CD4-positive, alpha-beta T cell (primary cell): ENCODE data around the gene NR3C2. TPM values are rescaled to one million over a fixed set of nuclear protein-coding genes. Genes with fewer than 3 reads are reported as not detected.

Source experiments
- ATAC-seq: fragments of 200-7000 bp; cut with Tn5 transposase; one replicate; pipeline ENCODE4 v1.10.0; 2022; ENCODE audit warnings: mild to moderate bottlenecking; ENCODE audit not compliant: poor library complexity
- CTCF ChIA-PET: fragments of 350-600 bp; sonication (Branson Sonifier 250); formaldehyde crosslinking; loops from one replicate; lab custom pipeline; 2021; ENCODE audit warnings: antibody characterized with exemption, inconsistent platforms; lab: Charles Lee
- POLR2A ChIA-PET: fragments of 350-600 bp; sonication (Branson Sonifier 250); formaldehyde crosslinking; loops from one replicate; lab custom pipeline; 2021; ENCODE audit warnings: antibody characterized with exemption, inconsistent platforms; lab: Charles Lee
- DNase-seq, 14 experiments: peaks; one replicate each; pipeline ENCODE4 v3.0.0-alpha.2; 2013 to 2020; ENCODE audit warnings: mixed read lengths in 2 of 14
- H3K27ac ChIP-seq, 2 donors: one replicate each; pipeline versions ENCODE4 v1.5.1 to v1.7.0; 2013; ENCODE audit warnings: low read length in 2 of 2, low read depth in 1 of 2, mild to moderate bottlenecking in 1 of 2
- H3K27me3 ChIP-seq, 2 experiments: 1 replicate in 1 of 2; 2 replicates in 1 of 2; pipeline versions ENCODE4 v1.6.1 to v1.7.0; 2013; ENCODE audit warnings: low read length in 2 of 2, control low read depth in 1 of 2, mild to moderate bottlenecking in 1 of 2, moderate library complexity in 1 of 2; ENCODE audit not compliant: insufficient read depth in 2 of 2, control insufficient read depth in 1 of 2
- H3K36me3 ChIP-seq: one replicate; pipeline ENCODE4 v1.6.1; 2013; ENCODE audit warnings: low read length, control low read depth; ENCODE audit not compliant: insufficient read depth
- H3K4me1 ChIP-seq: one replicate; pipeline ENCODE4 v1.6.1; 2013; ENCODE audit warnings: low read length, control low read depth; ENCODE audit not compliant: insufficient read depth
- H3K4me3 ChIP-seq: one replicate; pipeline ENCODE4 v1.5.1; 2013; ENCODE audit warnings: mild to moderate bottlenecking, low read length, moderate library complexity
- H3K9me3 ChIP-seq, 2 experiments: 1 replicate in 1 of 2; 2 replicates in 1 of 2; pipeline versions ENCODE4 v1.6.1 to v1.7.0; 2013; ENCODE audit warnings: low read length in 2 of 2, mild to moderate bottlenecking in 2 of 2, control low read depth in 1 of 2, moderate library complexity in 1 of 2; ENCODE audit not compliant: control insufficient read depth in 1 of 2, insufficient read depth in 1 of 2
- H3K27ac Mint-ChIP-seq: one replicate; pipeline ENCODE4 v1.8.0; 2020; ENCODE audit warnings: mixed read lengths
- H3K27me3 Mint-ChIP-seq: one replicate; pipeline ENCODE4 v1.8.0; 2021; ENCODE audit warnings: mixed read lengths
- H3K36me3 Mint-ChIP-seq: one replicate; pipeline ENCODE4 v1.8.0; 2021; ENCODE audit warnings: low read depth, mixed read lengths
- H3K4me1 Mint-ChIP-seq: one replicate; pipeline ENCODE4 v1.8.0; 2021; ENCODE audit warnings: low read depth, mixed read lengths
- H3K4me3 Mint-ChIP-seq: one replicate; pipeline ENCODE4 v1.8.0; 2020; ENCODE audit warnings: mild to moderate bottlenecking, mixed read lengths
- H3K9me3 Mint-ChIP-seq: one replicate; pipeline ENCODE4 v1.8.0; 2020; ENCODE audit warnings: mixed read lengths
- CTCF ChIP-seq: fragments of 200-600 bp; IDR thresholded peaks from one replicate; pipeline ENCODE4 v1.8.0; 2022; ENCODE audit warnings: antibody characterized with exemption, mild to moderate bottlenecking
- intact Hi-C, 2 experiments: fragments of 100-400 bp; cut with DNase I in 1 of 2; cut with micrococcal nuclease in 1 of 2; formaldehyde crosslinking; loops; one replicate each; pipeline versions ENCODE4 v1.15.1 to v1.9.0; 2023 to 2025; cut with DNase I, micrococcal nuclease
- total RNA-seq, 174 experiments: library from RNA in 2 of 174; stranded (reverse) in 2 of 174; gene quantifications; one replicate each; pipeline ENCODE4 v1.2.3 and lab custom pipeline; 2021 to 2026

NR3C2 gene
- total RNA-seq, 2 experiments from 2014 or later: 31.6 to 35.0 TPM

- no peak for DNase-seq
- TF ChIP-seq CTCF: no peak
- POLR2A ChIA-PET: no interaction called here
- H3K4me3 Mint-ChIP-seq: no peak overlapping the region
- Histone ChIP-seq H3K9me3 (no peaks in the 10 kb centered on the region), H3K36me3 (peaks cover 5% of the 10 kb centered on the region), H3K27me3 (no peaks in the 10 kb centered on the region), H3K4me3 (no peak overlapping the region), H3K4me1 (no peaks in the 10 kb centered on the region), H3K27ac (no peak overlapping the region)
- intact Hi-C loops: no loop called here
- peaks cover 2% of the 10 kb centered on the region for H3K9me3 Mint-ChIP-seq
- peaks cover 18% of the 10 kb centered on the region for H3K36me3 Mint-ChIP-seq
- ATAC-seq: no peak
- no peak overlapping the region for H3K27ac Mint-ChIP-seq
- H3K4me1 Mint-ChIP-seq: peaks cover 21% of the 10 kb centered on the region
- H3K27me3 Mint-ChIP-seq: no peaks in the 10 kb centered on the region
- CTCF ChIA-PET: interaction anchor here (0.6 kb wide), 1 partner anchor 18 kb away, joined by 3 read pairs; no protein-coding TSS in a partner anchor
These were observed 179.1 kb downstream of the NR3C2 start for GRCh38 chr4:148263127-148263526.

GRCh38 chr4:148261848-148262247 is 180.4 kb downstream of the NR3C2 start:
- Histone ChIP-seq H3K27ac (no peak overlapping the region), H3K36me3 (peaks cover 5% of the 10 kb centered on the region), H3K4me3 (no peak overlapping the region), H3K4me1 (no peaks in the 10 kb centered on the region), H3K9me3 (no peaks in the 10 kb centered on the region), H3K27me3 (no peaks in the 10 kb centered on the region)
- peaks cover 21% of the 10 kb centered on the region for H3K4me1 Mint-ChIP-seq
- no peak overlapping the region for H3K27ac Mint-ChIP-seq
- H3K9me3 Mint-ChIP-seq: peaks cover 2% of the 10 kb centered on the region
- H3K4me3 Mint-ChIP-seq: no peak overlapping the region
- peaks cover 22% of the 10 kb centered on the region for H3K36me3 Mint-ChIP-seq
- DNase-seq: no peak
- no peak for TF ChIP-seq CTCF
- intact Hi-C loops: no loop called here
- POLR2A ChIA-PET: no interaction called here
- CTCF ChIA-PET: interaction anchor here (0.6 kb wide), 1 partner anchor 12 kb away, joined by 3 read pairs; no protein-coding TSS in a partner anchor
- H3K27me3 Mint-ChIP-seq: no peaks in the 10 kb centered on the region
- ATAC-seq: no peak

- H3K27me3 Mint-ChIP-seq: no peaks in the 10 kb centered on the region
- no peak overlapping the region for H3K4me3 ChIP-seq
- intact Hi-C loops: no loop called here
- ATAC-seq (no peak), DNase-seq (no peak)
- no peaks in the 10 kb centered on the region for H3K9me3 ChIP-seq
- peaks cover 25% of the 10 kb centered on the region for H3K36me3 Mint-ChIP-seq
- TF ChIP-seq CTCF: no peak
- CTCF ChIA-PET: interaction anchor here (0.8 kb wide), 1 partner anchor 14 kb away, joined by 3 read pairs; no protein-coding TSS in a partner anchor
- H3K4me1 Mint-ChIP-seq: peaks cover 27% of the 10 kb centered on the region
- no peaks in the 10 kb centered on the region for H3K27me3 ChIP-seq
- peaks cover 5% of the 10 kb centered on the region for H3K36me3 ChIP-seq
- H3K27ac Mint-ChIP-seq: no peak overlapping the region
- H3K4me3 Mint-ChIP-seq: no peak overlapping the region
- peaks cover 2% of the 10 kb centered on the region for H3K9me3 Mint-ChIP-seq
- no peak overlapping the region for H3K27ac ChIP-seq
- POLR2A ChIA-PET: no interaction called here
- H3K4me1 ChIP-seq: no peaks in the 10 kb centered on the region
These were observed 182.4 kb downstream of the NR3C2 start for GRCh38 chr4:148259841-148260240.
